Large intestine (tissue), 12 donors: ENCODE data around the gene PHETA2. TPM values are rescaled to one million over a fixed set of nuclear protein-coding genes. Genes with fewer than 3 reads are reported as not detected.
A peak's percentile ranks its signal among the peaks of the same experiment; 100 is the strongest.

Experiments used
- DNase-seq, 2 donors: peaks; one replicate each; pipeline versions ENCODE4 v3.0.0 to v3.0.0-alpha.2; 2013
- H3K27ac ChIP-seq: one replicate; pipeline ENCODE4 v1.5.1; 2013; ENCODE audit warnings: low read length
- H3K27me3 ChIP-seq: 2 replicates; pipeline ENCODE4 v1.6.1; 2013; ENCODE audit warnings: low read length; ENCODE audit not compliant: control insufficient read depth, insufficient read depth
- H3K36me3 ChIP-seq: 2 replicates; pipeline ENCODE4 v1.6.1; 2013; ENCODE audit warnings: low read length; ENCODE audit not compliant: control insufficient read depth, insufficient read depth
- H3K4me1 ChIP-seq: one replicate; pipeline ENCODE4 v1.6.1; 2013; ENCODE audit warnings: low read length; ENCODE audit not compliant: control insufficient read depth, insufficient read depth
- H3K4me3 ChIP-seq: one replicate; pipeline ENCODE4 v1.5.1; 2013; ENCODE audit warnings: low read length
- H3K9me3 ChIP-seq: one replicate; pipeline ENCODE4 v1.6.1; 2013; ENCODE audit warnings: mild to moderate bottlenecking, low read depth, low read length, moderate library complexity; ENCODE audit not compliant: control insufficient read depth
- WGBS: methylation state at CpG from one replicate; pipeline ENCODE4 v1.1.5; 2013; ENCODE audit warnings: low lambda C conversion rate; ENCODE audit not compliant: insufficient coverage; 5-methylcytosine and 5-hydroxymethylcytosine counted together
- long read RNA-seq, 11 donors: transcript quantifications; one replicate each; lab custom pipeline, GENCODE V29; 2026
- polyA plus RNA-seq: library from polyadenylated mRNA; unstranded; fragments of 120-200 nt; gene quantifications from one replicate; pipeline ENCODE4 v1.2.1, GENCODE V29; 2013

The PHETA2 gene, protein sequence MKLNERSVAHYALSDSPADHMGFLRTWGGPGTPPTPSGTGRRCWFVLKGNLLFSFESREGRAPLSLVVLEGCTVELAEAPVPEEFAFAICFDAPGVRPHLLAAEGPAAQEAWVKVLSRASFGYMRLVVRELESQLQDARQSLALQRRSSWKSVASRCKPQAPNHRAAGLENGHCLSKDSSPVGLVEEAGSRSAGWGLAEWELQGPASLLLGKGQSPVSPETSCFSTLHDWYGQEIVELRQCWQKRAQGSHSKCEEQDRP
- 10.7 TPM for polyA plus RNA-seq
- long read RNA-seq, donor 1, partial matches to known transcripts: 214 of 216 reads
- long read RNA-seq, donor 1, other reads (novel, unspliced or antisense): 0 of 216 reads
- long read RNA-seq, donor 2, transcript PHETA2-201 (3 exons, 2,335 nt): major isoform, 9 of 373 reads
- long read RNA-seq, donor 2, partial matches to known transcripts: 359 of 373 reads
- long read RNA-seq, donor 2, other reads (novel, unspliced or antisense): 5 of 373 reads
- long read RNA-seq, donor 3, transcript PHETA2-201 (3 exons, 2,335 nt): major isoform, 6 of 6 reads
- long read RNA-seq, donor 3, partial matches to known transcripts: 0 of 6 reads
- long read RNA-seq, donor 3, other reads (novel, unspliced or antisense): 0 of 6 reads
- long read RNA-seq, donor 4, partial matches to known transcripts: 0 of 2 reads
- long read RNA-seq, donor 4, other reads (novel, unspliced or antisense): 0 of 2 reads
- long read RNA-seq, donor 5, partial matches to known transcripts: 0 of 2 reads
- long read RNA-seq, donor 5, other reads (novel, unspliced or antisense): 0 of 2 reads
- long read RNA-seq, donor 6, partial matches to known transcripts: 0 of 2 reads
- long read RNA-seq, donor 6, other reads (novel, unspliced or antisense): 0 of 2 reads
- long read RNA-seq, donor 7, partial matches to known transcripts: 0 of 2 reads
- long read RNA-seq, donor 7, other reads (novel, unspliced or antisense): 0 of 2 reads
- long read RNA-seq, donor 8, transcript PHETA2-201 (3 exons, 2,335 nt): major isoform, 9 of 9 reads
- long read RNA-seq, donor 8, partial matches to known transcripts: 0 of 9 reads
- long read RNA-seq, donor 8, other reads (novel, unspliced or antisense): 0 of 9 reads
- long read RNA-seq, donor 9, partial matches to known transcripts: 0 of 2 reads
- long read RNA-seq, donor 9, other reads (novel, unspliced or antisense): 0 of 2 reads
- long read RNA-seq, donor 10, transcript PHETA2-201 (3 exons, 2,335 nt): major isoform, 8 of 8 reads
- long read RNA-seq, donor 10, partial matches to known transcripts: 0 of 8 reads
- long read RNA-seq, donor 10, other reads (novel, unspliced or antisense): 0 of 8 reads
- long read RNA-seq, donor 11, transcript PHETA2-201 (3 exons, 2,335 nt): major isoform, 6 of 6 reads
- long read RNA-seq, donor 11, partial matches to known transcripts: 0 of 6 reads
- long read RNA-seq, donor 11, other reads (novel, unspliced or antisense): 0 of 6 reads

DNA sequence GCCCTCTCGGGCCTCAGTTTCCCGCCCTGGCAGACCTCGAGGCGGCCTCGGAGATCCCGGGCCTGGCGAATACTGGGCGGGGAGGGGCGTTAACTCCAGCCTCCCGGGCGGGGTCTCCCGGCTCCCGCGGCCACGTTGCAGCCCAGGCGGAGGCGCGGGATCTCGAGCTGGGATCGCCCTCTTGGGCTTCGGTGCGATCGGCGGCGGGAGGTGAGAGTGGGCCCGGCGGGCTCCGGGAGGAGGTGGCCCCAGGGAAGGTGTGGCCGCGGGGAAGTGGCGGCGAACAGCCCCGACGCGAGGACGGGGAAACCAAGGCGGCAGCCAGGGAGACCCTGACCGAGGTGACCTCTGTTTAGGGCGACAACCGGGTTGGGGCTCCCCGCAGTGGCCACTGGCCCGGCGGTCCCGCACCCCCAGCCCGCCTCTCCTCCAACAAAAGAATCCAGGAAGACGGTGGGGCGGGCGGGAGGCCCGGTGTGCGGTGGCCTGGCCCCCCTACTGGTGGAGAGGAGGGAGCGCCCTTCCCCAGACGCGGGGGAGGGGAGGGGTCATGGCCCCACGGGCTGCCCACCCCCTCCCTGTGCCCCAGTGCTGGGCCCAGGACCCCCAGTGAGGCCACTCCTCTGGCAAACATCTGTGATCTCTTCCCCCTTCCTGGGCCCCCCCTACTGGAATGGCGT, at the start of gene PHETA2:
Gene PHETA2, plus strand, starts transcription at position 117 of the 680 bp plus-strand sequence. CDS start 3,046 bp downstream, outside the sequence.
- DNase-seq: peak in 1 of 2 donors; percentile 69
- Histone ChIP-seq H3K36me3 (peaks cover 20% of the 10 kb centered on the region), H3K4me1 (peaks cover 50% of the 10 kb centered on the region), H3K27me3 (no peaks in the 10 kb centered on the region), H3K9me3 (no peaks in the 10 kb centered on the region), H3K27ac (peak within 1 kb of the TSS; percentile 45), H3K4me3 (peak within 1 kb of the TSS; percentile 66)
- whole genome bisulfite sequencing: no CpG with 5 or more reads among the region's 55 CpGs

- Histone ChIP-seq H3K4me3 (no peak overlapping the region), H3K27me3 (no peaks in the 10 kb centered on the region), H3K9me3 (no peaks in the 10 kb centered on the region), H3K4me1 (peaks cover 9% of the 10 kb centered on the region), H3K27ac (no peak overlapping the region), H3K36me3 (no peaks in the 10 kb centered on the region)
- no peak for DNase-seq
- WGBS: no CpG with 5 or more reads among the region's 1 CpG
Observed at GRCh38 chr22:42025421-42025820, 48.6 kb upstream of the PHETA2 start.

- DNase-seq: no peak
- Histone ChIP-seq H3K27ac (no peak overlapping the region), H3K4me1 (peaks cover 9% of the 10 kb centered on the region), H3K9me3 (no peaks in the 10 kb centered on the region), H3K36me3 (no peaks in the 10 kb centered on the region), H3K27me3 (no peaks in the 10 kb centered on the region), H3K4me3 (no peak overlapping the region)
- WGBS: no CpG with 5 or more reads among the region's 10 CpGs
Observed at GRCh38 chr22:42026705-42027104, 47.3 kb upstream of the PHETA2 start.

- Histone ChIP-seq H3K27me3 (no peaks in the 10 kb centered on the region), H3K9me3 (peaks cover 16% of the 10 kb centered on the region), H3K4me1 (peaks cover 4% of the 10 kb centered on the region), H3K4me3 (no peak overlapping the region), H3K27ac (no peak overlapping the region), H3K36me3 (no peaks in the 10 kb centered on the region)
- peak in 1 of 2 donors; percentile 46 for DNase-seq
- WGBS: no CpG with 5 or more reads among the region's 5 CpGs
Observed at GRCh38 chr22:42033263-42034181, 40.5 kb upstream of the PHETA2 start.

- DNase-seq: no peak
- H3K36me3 ChIP-seq: no peaks in the 10 kb centered on the region
- no peak overlapping the region for H3K27ac ChIP-seq
- peaks cover 16% of the 10 kb centered on the region for H3K9me3 ChIP-seq
- no peaks in the 10 kb centered on the region for H3K27me3 ChIP-seq
- WGBS: no CpG with 5 or more reads among the region's 8 CpGs
- H3K4me1 ChIP-seq: peaks cover 4% of the 10 kb centered on the region
- no peak overlapping the region for H3K4me3 ChIP-seq
Observed at GRCh38 chr22:42035256-42035655, 38.8 kb upstream of the PHETA2 start.

GRCh38 chr22:42039271-42039670, 34.8 kb upstream of the PHETA2 start:
- no peaks in the 10 kb centered on the region for H3K4me1 ChIP-seq
- WGBS: 100% methylated on average over 2 of the region's 5 CpGs
- no peaks in the 10 kb centered on the region for H3K36me3 ChIP-seq
- H3K27ac ChIP-seq: no peak overlapping the region
- H3K4me3 ChIP-seq: no peak overlapping the region
- no peaks in the 10 kb centered on the region for H3K27me3 ChIP-seq
- DNase-seq: no peak
- peaks cover 20% of the 10 kb centered on the region for H3K9me3 ChIP-seq

DNA sequence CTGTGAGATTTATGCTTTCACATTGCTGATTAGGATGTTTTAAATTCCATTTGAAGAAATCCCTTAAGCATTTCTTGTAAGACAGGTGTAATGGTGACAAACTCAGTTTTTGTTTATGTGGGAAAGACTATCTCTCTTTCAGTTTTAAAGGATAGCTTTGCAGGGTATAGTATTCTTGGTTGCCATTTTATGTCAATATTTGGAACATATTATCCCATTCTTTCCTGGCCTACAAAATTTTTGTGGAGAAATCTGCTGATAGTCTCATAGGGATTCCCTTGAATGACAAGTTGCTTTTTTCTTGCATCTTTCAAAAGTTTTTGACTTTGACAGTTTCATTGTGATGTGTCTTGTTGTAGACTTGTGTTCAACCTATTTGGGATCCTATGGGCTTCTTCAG, 32.3 kb upstream of the PHETA2 start:
- no peak overlapping the region for H3K27ac ChIP-seq
- H3K4me1 ChIP-seq: no peaks in the 10 kb centered on the region
- peaks cover 16% of the 10 kb centered on the region for H3K9me3 ChIP-seq
- no peaks in the 10 kb centered on the region for H3K36me3 ChIP-seq
- H3K27me3 ChIP-seq: no peaks in the 10 kb centered on the region
- no peak for DNase-seq
- H3K4me3 ChIP-seq: no peak overlapping the region

GRCh38 chr22:42050641-42051180, 23.3 kb upstream of the PHETA2 start:
- H3K27me3 ChIP-seq: no peaks in the 10 kb centered on the region
- no peak for DNase-seq
- H3K36me3 ChIP-seq: no peaks in the 10 kb centered on the region
- no CpG with 5 or more reads among the region's 2 CpGs for WGBS
- H3K4me3 ChIP-seq: no peak overlapping the region
- H3K27ac ChIP-seq: no peak overlapping the region
- no peaks in the 10 kb centered on the region for H3K9me3 ChIP-seq
- no peaks in the 10 kb centered on the region for H3K4me1 ChIP-seq

DNA sequence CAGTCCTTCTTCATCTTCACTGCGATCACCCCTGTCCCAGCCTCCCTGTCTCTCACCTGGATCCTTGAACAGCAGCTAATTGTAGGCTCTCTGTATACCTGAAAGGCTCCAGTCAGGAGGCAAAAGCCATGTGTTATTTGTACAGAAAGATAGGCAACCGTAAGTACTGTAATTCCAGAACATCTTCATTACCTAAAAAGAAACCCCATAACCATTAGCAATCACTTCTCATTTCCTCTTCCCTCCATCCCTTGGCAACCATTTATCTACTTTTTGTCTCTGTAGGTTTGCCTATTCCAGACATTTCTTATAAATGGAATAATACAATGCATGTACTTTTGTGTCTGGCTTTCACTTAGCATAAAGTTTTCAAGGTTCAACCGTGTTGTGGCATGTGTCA, 21.3 kb upstream of the PHETA2 start:
- Histone ChIP-seq H3K4me3 (no peak overlapping the region), H3K4me1 (no peaks in the 10 kb centered on the region), H3K9me3 (peaks cover 11% of the 10 kb centered on the region), H3K36me3 (no peaks in the 10 kb centered on the region), H3K27ac (no peak overlapping the region), H3K27me3 (no peaks in the 10 kb centered on the region)
- no peak for DNase-seq
- 60% methylated on average over 1 of the region's 3 CpGs for WGBS
